ENCODE results near the gene IRAK1.

DNA sequence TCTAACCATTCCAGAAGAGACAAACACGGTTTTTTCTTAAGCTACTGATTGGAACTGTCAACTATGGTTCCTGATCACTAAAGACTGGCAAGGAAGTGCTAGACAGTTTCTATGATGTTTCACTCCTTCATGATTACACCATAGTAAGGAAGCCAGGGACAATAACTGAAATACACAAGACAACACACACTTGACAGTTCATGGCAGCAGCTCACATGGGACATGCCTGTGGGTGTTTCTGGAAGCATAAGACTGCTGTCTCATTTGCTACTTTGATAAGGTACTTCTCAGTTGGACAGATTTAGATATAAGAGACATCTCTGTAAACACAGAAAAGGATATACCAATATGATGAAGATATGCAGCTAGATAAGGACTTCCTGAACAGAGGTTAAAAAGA, 8.3 kb upstream of the IRAK1 start:
- TF ChIP-seq ZNF274 (IDR thresholded peaks at IDR 0.05; ENCODE audit: low read depth, low read length) (no peak), SUZ12 (IDR thresholded peaks at IDR 0.05; ENCODE audit: extremely low read depth, insufficient read depth, insufficient read length) (no peak)
